GM21619 (cell line): ENCODE results near the gene FAM168B.
A peak's percentile ranks its signal among the peaks of the same experiment; 100 is the strongest.
"Not testable (repeated sequence)": the region's sequence is repeated elsewhere in the genome, so short reads cannot be mapped to it uniquely, and the experiment has no call there.

ENCODE experiments used
- ATAC-seq: cut with Tn5 transposase; IDR thresholded peaks from one replicate; pipeline ENCODE4 v1.9.1; 2021; ENCODE audit not compliant: unreplicated experiment

Gene FAM168B

GRCh38 chr2:131093006-131093695 lies at the start of gene FAM168B:
TSS of gene FAM168B (minus strand) at chr2:131093460. CDS start at chr2:131082646, 10,814 bp downstream.
- peak; percentile 79 for ATAC-seq

- ATAC-seq = no peak
These were observed 49.6 kb upstream of the FAM168B start for GRCh38 chr2:131142849-131143248.

GRCh38 chr2:131140581-131140980 lies 47.3 kb upstream of the FAM168B start:
- ATAC-seq = no peak

GRCh38 chr2:131132729-131133128 lies 39.5 kb upstream of the FAM168B start:
- ATAC-seq = no peak

GRCh38 chr2:131130298-131130596 lies 37.0 kb upstream of the FAM168B start:
- no peak for ATAC-seq

GRCh38 chr2:131127981-131128380 lies 34.7 kb upstream of the FAM168B start:
- no peak for ATAC-seq

- ATAC-seq = no peak
These were observed 33.8 kb upstream of the FAM168B start for GRCh38 chr2:131127076-131127475.

- no peak for ATAC-seq
These were observed 33.2 kb upstream of the FAM168B start for GRCh38 chr2:131126436-131126835.

GRCh38 chr2:131125195-131125757 lies 32.0 kb upstream of the FAM168B start:
- no peak for ATAC-seq

- no peak for ATAC-seq
These were observed 29.9 kb upstream of the FAM168B start for GRCh38 chr2:131123192-131123591.

- ATAC-seq = no peak
These were observed 29.2 kb upstream of the FAM168B start for GRCh38 chr2:131122496-131122895.

- no peak for ATAC-seq
These were observed 28.2 kb upstream of the FAM168B start for GRCh38 chr2:131121464-131121863.

GRCh38 chr2:131120815-131121317 lies 27.6 kb upstream of the FAM168B start:
- ATAC-seq = no peak

- no peak for ATAC-seq
These were observed 22.5 kb upstream of the FAM168B start for GRCh38 chr2:131115752-131116151.

- ATAC-seq = not testable (repeated sequence)
These were observed 21.7 kb upstream of the FAM168B start for GRCh38 chr2:131114950-131115349.

- no peak for ATAC-seq
These were observed 20.4 kb upstream of the FAM168B start for GRCh38 chr2:131113566-131114227.

- no peak for ATAC-seq
These were observed 19.3 kb upstream of the FAM168B start for GRCh38 chr2:131112529-131112928.

- peak; percentile 36 for ATAC-seq
These were observed 12.9 kb upstream of the FAM168B start for GRCh38 chr2:131105950-131106801.

GRCh38 chr2:131105156-131105949 lies 12.1 kb upstream of the FAM168B start, which contains the start of gene PLEKHB2:
TSS of gene PLEKHB2 (plus strand) at chr2:131105336. CDS start at chr2:131120942, 15,606 bp downstream.
- ATAC-seq = peak; percentile 73

GRCh38 chr2:131104487-131105155 lies 11.4 kb upstream of the FAM168B start:
- ATAC-seq = peak; percentile 67
